Measurements from ENCODE around the gene XIRP1. TPM values are rescaled to one million over a fixed set of nuclear protein-coding genes. Genes with fewer than 3 reads are reported as not detected.

The XIRP1 gene
- total and polyA plus RNA-seq, 2 donors (not counting 1 experiment from before 2014, with no cell fraction given): not detected

DNA sequence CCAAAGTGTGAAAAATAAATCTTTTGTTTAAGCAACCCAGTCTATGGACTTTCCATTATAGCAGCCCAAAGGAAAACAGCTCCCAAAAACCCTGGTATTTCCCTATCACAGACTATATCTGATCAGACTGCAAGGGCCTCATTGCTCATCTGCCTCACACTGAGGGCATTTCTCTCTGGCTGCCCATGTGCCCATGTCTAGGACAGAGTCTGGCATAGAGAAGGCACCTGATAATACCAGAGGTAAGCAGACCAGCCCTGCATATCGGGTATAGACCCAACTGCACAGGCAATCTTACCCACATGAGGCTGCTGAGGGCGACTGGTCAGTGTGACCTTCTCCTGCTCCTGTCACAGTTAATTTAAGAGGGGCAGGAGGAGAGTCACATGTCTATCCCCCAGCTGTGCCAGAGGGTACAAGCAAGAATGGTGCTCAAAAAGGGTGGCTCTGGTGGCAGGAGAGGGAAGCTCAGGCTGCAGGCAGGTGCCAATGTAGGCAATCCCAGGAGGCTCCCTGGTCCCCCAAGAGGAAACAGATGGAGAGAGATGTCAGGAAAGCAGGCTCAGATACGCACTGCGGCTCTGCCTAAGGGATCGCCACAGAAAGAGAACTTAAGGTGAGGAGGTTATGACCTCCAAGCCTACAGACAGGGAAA lies 42.1 kb downstream of the XIRP1 start:
- TF ChIP-seq, protein P1, sequence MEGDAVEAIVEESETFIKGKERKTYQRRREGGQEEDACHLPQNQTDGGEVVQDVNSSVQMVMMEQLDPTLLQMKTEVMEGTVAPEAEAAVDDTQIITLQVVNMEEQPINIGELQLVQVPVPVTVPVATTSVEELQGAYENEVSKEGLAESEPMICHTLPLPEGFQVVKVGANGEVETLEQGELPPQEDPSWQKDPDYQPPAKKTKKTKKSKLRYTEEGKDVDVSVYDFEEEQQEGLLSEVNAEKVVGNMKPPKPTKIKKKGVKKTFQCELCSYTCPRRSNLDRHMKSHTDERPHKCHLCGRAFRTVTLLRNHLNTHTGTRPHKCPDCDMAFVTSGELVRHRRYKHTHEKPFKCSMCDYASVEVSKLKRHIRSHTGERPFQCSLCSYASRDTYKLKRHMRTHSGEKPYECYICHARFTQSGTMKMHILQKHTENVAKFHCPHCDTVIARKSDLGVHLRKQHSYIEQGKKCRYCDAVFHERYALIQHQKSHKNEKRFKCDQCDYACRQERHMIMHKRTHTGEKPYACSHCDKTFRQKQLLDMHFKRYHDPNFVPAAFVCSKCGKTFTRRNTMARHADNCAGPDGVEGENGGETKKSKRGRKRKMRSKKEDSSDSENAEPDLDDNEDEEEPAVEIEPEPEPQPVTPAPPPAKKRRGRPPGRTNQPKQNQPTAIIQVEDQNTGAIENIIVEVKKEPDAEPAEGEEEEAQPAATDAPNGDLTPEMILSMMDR (IDR thresholded peaks at IDR 0.05): no peak
- TF ChIP-seq EZH2 (IDR thresholded peaks at IDR 0.05; ENCODE audit: borderline replicate concordance, insufficient read depth, low read depth, low read length, poor library complexity, severe bottlenecking): no peak
- no peak overlapping the region for H2AFZ ChIP-seq (ENCODE audit: insufficient read depth, low read depth, low read length, poor library complexity, severe bottlenecking)
- H3K36me3 ChIP-seq (replicated peaks in 1 of 2; ENCODE audit: control extremely low read depth in 1 of 2, control insufficient read depth in 1 of 2, extremely low read depth in 1 of 2, insufficient read depth in 2 of 2, low read length in 1 of 2): peaks cover 2 to 13% of the 10 kb centered on the region in 2 experiments
- Mint-ChIP-seq H3K4me1 (peaks cover 74% of the 10 kb centered on the region), H3K27me3 (no peaks in the 10 kb centered on the region), H3K9me3 (ENCODE audit: insufficient read depth) (no peaks in the 10 kb centered on the region), H3K4me3 (peak overlapping the region; percentile 99), H3K27ac (peak overlapping the region; percentile 94)
- peak overlapping the region; percentile 98 for H3K4me2 ChIP-seq (replicated peaks; ENCODE audit: low read depth, low read length, poor library complexity, severe bottlenecking)
- 27% methylated on average over 4 of the region's 5 CpGs for WGBS (ENCODE audit: insufficient coverage)
- H3K79me2 ChIP-seq (ENCODE audit: control insufficient read depth, insufficient read depth, low read length): peaks cover 80% of the 10 kb centered on the region
- no peaks in the 10 kb centered on the region for H3K9me3 ChIP-seq (ENCODE audit: control extremely low read depth in 1 of 3, control insufficient read depth in 2 of 3, insufficient read depth in 1 of 3, low read length in 2 of 3)
- intact Hi-C loops (cut with micrococcal nuclease): no loop called here
- peak overlapping the region; percentile 87 to 98 for H3K27ac ChIP-seq (ENCODE audit: low read length in 2 of 2)
- DNase-seq (peak; percentile 35), ATAC-seq (ENCODE audit: low read depth) (no peak)
- peaks cover 77% of the 10 kb centered on the region for H4K20me1 ChIP-seq (ENCODE audit: control insufficient read depth, insufficient read depth, low read length, poor library complexity, severe bottlenecking)
- H3K4me3 ChIP-seq (ENCODE audit: control extremely low read depth in 1 of 5, extremely low read depth in 1 of 5, insufficient read depth in 1 of 5, low read depth in 2 of 5, low read length in 4 of 5): peak overlapping the region in 1 of 5 experiments; percentile 25
- no peak overlapping the region for H3K9ac ChIP-seq (ENCODE audit: low read length)
- CTCF ChIA-PET: interaction anchor here (0.6 to 5.9 kb wide), 8 partner anchors 9 to 138 kb away, joined by 3 to 36 read pairs (median 4); partner anchors contain the start of genes GORASP1 and TTC21A
- H3K4me1 ChIP-seq (ENCODE audit: control insufficient read depth in 2 of 2, insufficient read depth in 2 of 2, low read length in 2 of 2): peaks cover 67 to 76% of the 10 kb centered on the region in 2 donors
- no peaks in the 10 kb centered on the region for H3K27me3 ChIP-seq (replicated peaks in 1 of 4; ENCODE audit: control extremely low read depth in 1 of 4, control insufficient read depth in 3 of 4, insufficient read depth in 4 of 4, low read length in 3 of 4)
- POLR2A ChIA-PET: interaction anchor here (0.6 to 1.6 kb wide), 3 partner anchors 8 to 28 kb away, joined by 3 to 5 read pairs (median 3); no protein-coding TSS in a partner anchor
